ENCODE results near the gene UBL4A. TPM values are rescaled to one million over a fixed set of nuclear protein-coding genes. Genes with fewer than 3 reads are reported as not detected.
A peak's percentile ranks its signal among the peaks of the same experiment; 100 is the strongest.

The UBL4A gene
- total RNA-seq, 2 experiments from 2014 or later = 37.4 to 38.2 TPM

- peaks cover 24% of the 10 kb centered on the region for H3K4me1 Mint-ChIP-seq (ENCODE audit: low read depth)
- H3K36me3 Mint-ChIP-seq (ENCODE audit: low read depth) = no peaks in the 10 kb centered on the region
- CTCF ChIA-PET = interaction anchor here (0.6 to 1.3 kb wide), 4 partner anchors 25 to 93 kb away, joined by 3 to 5 read pairs (median 4); no protein-coding TSS in a partner anchor
- H3K27me3 Mint-ChIP-seq (ENCODE audit: low read depth) = no peaks in the 10 kb centered on the region
- H3K9me3 Mint-ChIP-seq = no peaks in the 10 kb centered on the region
- H3K27ac Mint-ChIP-seq = no peak overlapping the region
- DNase-seq = no peak
- no peak overlapping the region for H3K4me3 Mint-ChIP-seq
- intact Hi-C loops (cut with micrococcal nuclease) = loop anchor here (5.0 kb wide), 3 partner anchors 35 to 505 kb away; partner anchors contain the start of genes FAM50A, HCFC1, RPL10 and TMEM187
These were observed 9.6 kb downstream of the UBL4A start for GRCh38 chrX:154476821-154477220.

GRCh38 chrX:154473683-154474082, 12.7 kb downstream of the UBL4A start:
- intact Hi-C loops (cut with micrococcal nuclease) = no loop called here
- CTCF ChIA-PET = no interaction called here

GRCh38 chrX:154472685-154473632, 13.5 kb downstream of the UBL4A start:
- Mint-ChIP-seq H3K9me3 (no peaks in the 10 kb centered on the region), H3K27ac (peak overlapping the region; percentile 69), H3K4me3 (no peak overlapping the region), H3K36me3 (ENCODE audit: low read depth) (peaks cover 2% of the 10 kb centered on the region), H3K27me3 (ENCODE audit: low read depth) (no peaks in the 10 kb centered on the region), H3K4me1 (ENCODE audit: low read depth) (peaks cover 18% of the 10 kb centered on the region)
- DNase-seq = no peak
- intact Hi-C loops (cut with micrococcal nuclease) = no loop called here
- CTCF ChIA-PET = no interaction called here

More at GRCh38 chrX:154473683-154474082, 12.7 kb downstream of the UBL4A start:
- Mint-ChIP-seq H3K4me1 (ENCODE audit: low read depth) (peaks cover 22% of the 10 kb centered on the region), H3K4me3 (no peak overlapping the region), H3K27me3 (ENCODE audit: low read depth) (no peaks in the 10 kb centered on the region), H3K27ac (peak overlapping the region; percentile 69), H3K36me3 (ENCODE audit: low read depth) (peaks cover under 1% of the 10 kb centered on the region), H3K9me3 (no peaks in the 10 kb centered on the region)
- no peak for DNase-seq

- Mint-ChIP-seq H3K4me3 (no peak overlapping the region), H3K4me1 (ENCODE audit: low read depth) (peaks cover 11% of the 10 kb centered on the region), H3K27ac (no peak overlapping the region), H3K9me3 (no peaks in the 10 kb centered on the region), H3K27me3 (ENCODE audit: low read depth) (no peaks in the 10 kb centered on the region), H3K36me3 (ENCODE audit: low read depth) (peaks cover 2% of the 10 kb centered on the region)
- CTCF ChIA-PET = no interaction called here
- intact Hi-C loops (cut with micrococcal nuclease) = no loop called here
- DNase-seq = no peak
These were observed 14.4 kb downstream of the UBL4A start for GRCh38 chrX:154471839-154472684.

- no peak for DNase-seq
- CTCF ChIA-PET = no interaction called here
- Mint-ChIP-seq H3K4me3 (no peak overlapping the region), H3K36me3 (ENCODE audit: low read depth) (peaks cover 2% of the 10 kb centered on the region), H3K4me1 (ENCODE audit: low read depth) (peaks cover 4% of the 10 kb centered on the region), H3K27ac (no peak overlapping the region), H3K27me3 (ENCODE audit: low read depth) (no peaks in the 10 kb centered on the region), H3K9me3 (no peaks in the 10 kb centered on the region)
- intact Hi-C loops (cut with micrococcal nuclease) = no loop called here
These were observed 15.4 kb downstream of the UBL4A start for GRCh38 chrX:154470914-154471568.

GRCh38 chrX:154470434-154470833, 16.0 kb downstream of the UBL4A start:
- Mint-ChIP-seq H3K9me3 (no peaks in the 10 kb centered on the region), H3K4me1 (ENCODE audit: low read depth) (peaks cover under 1% of the 10 kb centered on the region), H3K36me3 (ENCODE audit: low read depth) (peaks cover 2% of the 10 kb centered on the region), H3K4me3 (no peak overlapping the region), H3K27ac (no peak overlapping the region), H3K27me3 (ENCODE audit: low read depth) (no peaks in the 10 kb centered on the region)
- intact Hi-C loops (cut with micrococcal nuclease) = no loop called here
- no peak for DNase-seq
- CTCF ChIA-PET = no interaction called here

GRCh38 chrX:154469880-154470279, 16.5 kb downstream of the UBL4A start:
- no peak for DNase-seq
- Mint-ChIP-seq H3K36me3 (ENCODE audit: low read depth) (peaks cover 2% of the 10 kb centered on the region), H3K27ac (no peak overlapping the region), H3K9me3 (no peaks in the 10 kb centered on the region), H3K27me3 (ENCODE audit: low read depth) (no peaks in the 10 kb centered on the region), H3K4me1 (ENCODE audit: low read depth) (no peaks in the 10 kb centered on the region), H3K4me3 (no peak overlapping the region)
- CTCF ChIA-PET = no interaction called here
- intact Hi-C loops (cut with micrococcal nuclease) = no loop called here

GRCh38 chrX:154469114-154469513, 17.3 kb downstream of the UBL4A start:
- DNase-seq = no peak
- no peaks in the 10 kb centered on the region for H3K27me3 Mint-ChIP-seq (ENCODE audit: low read depth)
- no peak overlapping the region for H3K27ac Mint-ChIP-seq
- CTCF ChIA-PET = no interaction called here
- H3K4me1 Mint-ChIP-seq (ENCODE audit: low read depth) = no peaks in the 10 kb centered on the region
- H3K36me3 Mint-ChIP-seq (ENCODE audit: low read depth) = peaks cover 2% of the 10 kb centered on the region
- H3K9me3 Mint-ChIP-seq = no peaks in the 10 kb centered on the region
- no peak overlapping the region for H3K4me3 Mint-ChIP-seq
- intact Hi-C loops (cut with micrococcal nuclease) = no loop called here

GRCh38 chrX:154468217-154468616, 18.2 kb downstream of the UBL4A start:
- no peaks in the 10 kb centered on the region for H3K9me3 Mint-ChIP-seq
- no peak overlapping the region for H3K4me3 Mint-ChIP-seq

GRCh38 chrX:154467556-154467955, 18.9 kb downstream of the UBL4A start:
- Mint-ChIP-seq H3K9me3 (no peaks in the 10 kb centered on the region), H3K27me3 (ENCODE audit: low read depth) (no peaks in the 10 kb centered on the region), H3K4me3 (no peak overlapping the region), H3K4me1 (ENCODE audit: low read depth) (no peaks in the 10 kb centered on the region), H3K36me3 (ENCODE audit: low read depth) (peaks cover 2% of the 10 kb centered on the region), H3K27ac (no peak overlapping the region)
- CTCF ChIA-PET = no interaction called here
- intact Hi-C loops (cut with micrococcal nuclease) = no loop called here
- DNase-seq = no peak

More at GRCh38 chrX:154468217-154468616, 18.2 kb downstream of the UBL4A start:
- H3K27me3 Mint-ChIP-seq (ENCODE audit: low read depth) = no peaks in the 10 kb centered on the region
- intact Hi-C loops (cut with micrococcal nuclease) = no loop called here
- no peaks in the 10 kb centered on the region for H3K4me1 Mint-ChIP-seq (ENCODE audit: low read depth)
- no peak overlapping the region for H3K27ac Mint-ChIP-seq
- no peak for DNase-seq
- H3K36me3 Mint-ChIP-seq (ENCODE audit: low read depth) = peaks cover 2% of the 10 kb centered on the region
- CTCF ChIA-PET = no interaction called here

GRCh38 chrX:154466907-154467306, 19.5 kb downstream of the UBL4A start:
- H3K9me3 Mint-ChIP-seq = no peaks in the 10 kb centered on the region
- H3K36me3 Mint-ChIP-seq (ENCODE audit: low read depth) = peaks cover 2% of the 10 kb centered on the region
- no peak overlapping the region for H3K27ac Mint-ChIP-seq

GRCh38 chrX:154466036-154466435, 20.4 kb downstream of the UBL4A start:
- no peaks in the 10 kb centered on the region for H3K27me3 Mint-ChIP-seq (ENCODE audit: low read depth)
- CTCF ChIA-PET = no interaction called here
- peaks cover 2% of the 10 kb centered on the region for H3K36me3 Mint-ChIP-seq (ENCODE audit: low read depth)
- H3K4me1 Mint-ChIP-seq (ENCODE audit: low read depth) = peaks cover 2% of the 10 kb centered on the region
- H3K9me3 Mint-ChIP-seq = no peaks in the 10 kb centered on the region
- H3K4me3 Mint-ChIP-seq = no peak overlapping the region
- H3K27ac Mint-ChIP-seq = no peak overlapping the region
- intact Hi-C loops (cut with micrococcal nuclease) = no loop called here
- no peak for DNase-seq

More at GRCh38 chrX:154466907-154467306, 19.5 kb downstream of the UBL4A start:
- no peaks in the 10 kb centered on the region for H3K4me1 Mint-ChIP-seq (ENCODE audit: low read depth)
- H3K27me3 Mint-ChIP-seq (ENCODE audit: low read depth) = no peaks in the 10 kb centered on the region
- DNase-seq = no peak
- CTCF ChIA-PET = no interaction called here
- intact Hi-C loops (cut with micrococcal nuclease) = no loop called here
- H3K4me3 Mint-ChIP-seq = no peak overlapping the region
